ENCODE data around the gene IPO8. TPM values are rescaled to one million over a fixed set of nuclear protein-coding genes. Genes with fewer than 3 reads are reported as not detected.

Gene IPO8
- total RNA-seq, 1 experiment from 2014 or later = 50.4 TPM

DNA sequence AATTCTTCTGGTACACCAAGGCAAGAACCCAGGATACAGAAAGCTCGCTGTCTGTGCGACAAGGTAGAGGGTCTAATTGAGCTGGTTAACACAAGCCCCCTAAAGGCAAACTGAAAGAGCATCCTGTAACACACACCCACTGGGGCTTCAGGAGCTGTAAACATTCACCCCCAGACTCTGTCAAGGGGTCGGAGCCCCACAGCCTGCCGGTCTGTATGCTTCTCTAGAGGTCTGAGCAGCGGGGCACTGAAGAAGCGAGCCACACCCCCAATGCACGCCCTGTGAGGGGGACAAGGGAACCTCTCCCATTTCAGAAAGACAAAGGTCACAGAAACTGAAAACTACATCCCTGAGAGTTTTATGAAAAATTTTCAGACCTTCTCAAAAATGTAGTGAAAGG lies 1.3 kb upstream of the IPO8 start:
- intact Hi-C loops (cut with micrococcal nuclease; ENCODE audit: unreplicated experiment) = loop anchor here (10.0 kb wide), 1 partner anchor 378 kb away; the partner anchor contains the start of gene DDX11
- H3K4me3 ChIP-seq (ENCODE audit: low read depth, low read length) = no peak overlapping the region
- no peaks in the 10 kb centered on the region for H3K9me3 ChIP-seq
- POLR2A ChIA-PET = no interaction called here
- H3K4me1 Mint-ChIP-seq (ENCODE audit: low read depth, unreplicated experiment) = peaks cover 22% of the 10 kb centered on the region
- TF ChIP-seq CTCF (IDR thresholded peaks at IDR 0.05; ENCODE audit: insufficient read depth in 1 of 2, low read depth in 1 of 2, low read length in 1 of 2, severe bottlenecking in 1 of 2, unreplicated experiment in 1 of 2) = no peak
- no peaks in the 10 kb centered on the region for H3K9me3 Mint-ChIP-seq (ENCODE audit: unreplicated experiment)
- BruUV-seq (replicated peaks) = no TSS peak
- no peaks in the 10 kb centered on the region for H3K27me3 ChIP-seq (replicated peaks; ENCODE audit: control insufficient read depth, insufficient read depth, low read length)
- no peaks in the 10 kb centered on the region for H3K27me3 Mint-ChIP-seq (ENCODE audit: insufficient read depth, unreplicated experiment)
- H3K27ac Mint-ChIP-seq (ENCODE audit: unreplicated experiment) = no peak overlapping the region
- CTCF ChIA-PET = no interaction called here
- no peaks in the 10 kb centered on the region for H3K36me3 ChIP-seq (ENCODE audit: control insufficient read depth, insufficient read depth, low read length)
- no peak for DNase-seq
- no peak overlapping the region for H3K4me3 Mint-ChIP-seq (ENCODE audit: unreplicated experiment)
- H3K4me1 ChIP-seq = peaks cover 10% of the 10 kb centered on the region
- no peaks in the 10 kb centered on the region for H3K36me3 Mint-ChIP-seq (ENCODE audit: insufficient read depth, unreplicated experiment)

DNA sequence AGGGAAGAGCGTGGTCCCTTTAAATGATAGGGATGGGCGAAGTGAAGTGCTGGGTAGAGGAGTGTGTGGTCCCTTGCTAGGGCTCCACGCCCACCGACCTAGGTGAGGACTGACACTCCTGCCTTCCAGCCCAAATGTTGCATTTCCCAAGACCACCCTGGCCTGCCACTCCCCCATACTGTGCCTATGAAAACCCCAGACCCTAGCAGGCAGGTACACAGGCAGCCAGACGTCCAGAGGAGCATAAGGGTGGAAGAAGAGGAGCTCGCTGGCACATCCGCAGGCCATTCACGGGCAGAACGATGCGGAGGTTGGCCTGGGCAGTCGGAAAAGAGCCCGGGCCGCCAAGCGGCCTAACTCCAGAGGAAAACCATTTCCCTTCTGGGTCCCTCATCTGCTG lies 817 bp upstream of the IPO8 start:
- H3K4me3 Mint-ChIP-seq (ENCODE audit: unreplicated experiment) = peak overlapping the region; percentile 83
- no peaks in the 10 kb centered on the region for H3K27me3 ChIP-seq (replicated peaks; ENCODE audit: control insufficient read depth, insufficient read depth, low read length)
- H3K4me1 ChIP-seq = peaks cover 10% of the 10 kb centered on the region
- CTCF ChIA-PET = interaction anchor here (0.8 to 2.5 kb wide), 3 partner anchors 10 to 59 kb away, joined by 3 to 14 read pairs (median 7); partner anchors contain the start of gene CAPRIN2
- peaks cover 23% of the 10 kb centered on the region for H3K4me1 Mint-ChIP-seq (ENCODE audit: low read depth, unreplicated experiment)
- no peaks in the 10 kb centered on the region for H3K9me3 ChIP-seq
- intact Hi-C loops (cut with micrococcal nuclease; ENCODE audit: unreplicated experiment) = loop anchor here (10.0 kb wide), 1 partner anchor 378 kb away; the partner anchor contains the start of gene DDX11
- H3K4me3 ChIP-seq (ENCODE audit: low read depth, low read length) = peak overlapping the region; percentile 5; the same call in 1 of the 2 replicates
- H3K9me3 Mint-ChIP-seq (ENCODE audit: unreplicated experiment) = no peaks in the 10 kb centered on the region
- no peak overlapping the region for H3K27ac Mint-ChIP-seq (ENCODE audit: unreplicated experiment)
- DNase-seq = peak in 1 of 2 experiments; percentile 8
- POLR2A ChIA-PET = no interaction called here
- TF ChIP-seq CTCF (IDR thresholded peaks at IDR 0.05; ENCODE audit: insufficient read depth in 1 of 2, low read depth in 1 of 2, low read length in 1 of 2, severe bottlenecking in 1 of 2, unreplicated experiment in 1 of 2) = no peak
- no peaks in the 10 kb centered on the region for H3K36me3 ChIP-seq (ENCODE audit: control insufficient read depth, insufficient read depth, low read length)
- BruUV-seq (replicated peaks) = no TSS peak
- H3K36me3 Mint-ChIP-seq (ENCODE audit: insufficient read depth, unreplicated experiment) = no peaks in the 10 kb centered on the region
- H3K27me3 Mint-ChIP-seq (ENCODE audit: insufficient read depth, unreplicated experiment) = no peaks in the 10 kb centered on the region

- H3K27ac Mint-ChIP-seq (ENCODE audit: unreplicated experiment) = peak overlapping the region; percentile 85
- H3K4me1 ChIP-seq = peaks cover 10% of the 10 kb centered on the region
- H3K27me3 ChIP-seq (replicated peaks; ENCODE audit: control insufficient read depth, insufficient read depth, low read length) = no peaks in the 10 kb centered on the region
- H3K9me3 Mint-ChIP-seq (ENCODE audit: unreplicated experiment) = no peaks in the 10 kb centered on the region
- ChIA-PET CTCF (interaction anchor here (0.6 to 2.5 kb wide), 23 partner anchors 11 to 1596 kb away, joined by 3 to 15 read pairs (median 6); partner anchors contain the start of gene CAPRIN2), POLR2A (interaction anchor here (0.6 to 1.2 kb wide), 5 partner anchors 11 to 1838 kb away, joined by 7 to 16 read pairs (median 14); partner anchors contain the start of gene CAPRIN2)
- no peak for TF ChIP-seq CTCF (IDR thresholded peaks at IDR 0.05; ENCODE audit: insufficient read depth in 1 of 2, low read depth in 1 of 2, low read length in 1 of 2, severe bottlenecking in 1 of 2, unreplicated experiment in 1 of 2)
- H3K4me3 ChIP-seq (ENCODE audit: low read depth, low read length) = peak overlapping the region; percentile 99
- no peaks in the 10 kb centered on the region for H3K36me3 Mint-ChIP-seq (ENCODE audit: insufficient read depth, unreplicated experiment)
- TSS peak; percentile 71 for BruUV-seq (replicated peaks)
- no peaks in the 10 kb centered on the region for H3K9me3 ChIP-seq
- H3K36me3 ChIP-seq (ENCODE audit: control insufficient read depth, insufficient read depth, low read length) = no peaks in the 10 kb centered on the region
- H3K4me1 Mint-ChIP-seq (ENCODE audit: low read depth, unreplicated experiment) = peaks cover 28% of the 10 kb centered on the region
- DNase-seq = no peak
- H3K27me3 Mint-ChIP-seq (ENCODE audit: insufficient read depth, unreplicated experiment) = no peaks in the 10 kb centered on the region
- intact Hi-C loops (cut with micrococcal nuclease; ENCODE audit: unreplicated experiment) = loop anchor here (10.0 kb wide), 1 partner anchor 379 kb away; the partner anchor contains the start of gene DDX11
- H3K4me3 Mint-ChIP-seq (ENCODE audit: unreplicated experiment) = peak overlapping the region; percentile 83
Measured at GRCh38 chr12:30696103-30696408, 387 bp upstream of the IPO8 start.

Measured in Caco-2 (cell line).